Activated T-helper 9 cell treated with anti-CD3 and anti-CD28 coated beads, Interleukin-2, amount 50 U/mL, for 16 hours (primary cell): ENCODE results near the gene DTX3L.
"Not testable (repeated sequence)": the region's sequence is repeated elsewhere in the genome, so short reads cannot be mapped to it uniquely, and the experiment has no call there.

Experiments used
- DNase-seq: peaks from one replicate; pipeline ENCODE4 v3.0.0-alpha.2; 2020; ENCODE audit warnings: low read depth

DTX3L gene

GRCh38 chr3:122562923-122563716 lies 1.0 kb upstream of the DTX3L start:
- DNase-seq: no peak

- DNase-seq: no peak
Observed at GRCh38 chr3:122563717-122564025, 467 bp upstream of the DTX3L start.

- DNase-seq: not testable (repeated sequence)
Observed at GRCh38 chr3:122568131-122568530, 4.0 kb downstream of the DTX3L start.

GRCh38 chr3:122568755-122569154 lies 4.6 kb downstream of the DTX3L start:
- no peak for DNase-seq

- no peak for DNase-seq
Observed at GRCh38 chr3:122572940-122573412, 8.8 kb downstream of the DTX3L start.

GRCh38 chr3:122576174-122576940 lies 12.2 kb downstream of the DTX3L start:
- no peak for DNase-seq

GRCh38 chr3:122577409-122578031 lies 13.4 kb downstream of the DTX3L start, which contains the start of gene PARP15:
Gene PARP15 (plus strand): TSS chr3:122577650. CDS start chr3:122577668, 18 bp downstream.
- no peak for DNase-seq

GRCh38 chr3:122578069-122578740 lies 14.1 kb downstream of the DTX3L start:
- no peak for DNase-seq

- DNase-seq: no peak
Observed at GRCh38 chr3:122580470-122580869, 16.3 kb downstream of the DTX3L start.

- DNase-seq: no peak
Observed at GRCh38 chr3:122581622-122582021, 17.5 kb downstream of the DTX3L start.

- DNase-seq: no peak
Observed at GRCh38 chr3:122582390-122582789, 18.3 kb downstream of the DTX3L start.

GRCh38 chr3:122586098-122586497 lies 22.0 kb downstream of the DTX3L start:
- no peak for DNase-seq

GRCh38 chr3:122586773-122587485 lies 22.8 kb downstream of the DTX3L start:
- DNase-seq: no peak

- DNase-seq: no peak
Observed at GRCh38 chr3:122587572-122587971, 23.4 kb downstream of the DTX3L start.

GRCh38 chr3:122589297-122589696 lies 25.2 kb downstream of the DTX3L start:
- DNase-seq: no peak

GRCh38 chr3:122590610-122591009 lies 26.5 kb downstream of the DTX3L start:
- DNase-seq: no peak

GRCh38 chr3:122594025-122594424 lies 29.9 kb downstream of the DTX3L start:
- no peak for DNase-seq

- no peak for DNase-seq
Observed at GRCh38 chr3:122598151-122598550, 34.0 kb downstream of the DTX3L start.

- no peak for DNase-seq
Observed at GRCh38 chr3:122598556-122598955, 34.4 kb downstream of the DTX3L start.

- no peak for DNase-seq
Observed at GRCh38 chr3:122602011-122602710, 38.0 kb downstream of the DTX3L start.

- no peak for DNase-seq
Observed at GRCh38 chr3:122603056-122603455, 38.9 kb downstream of the DTX3L start.
